ENCODE results near the gene CGB8. TPM values are rescaled to one million over a fixed set of nuclear protein-coding genes. Genes with fewer than 3 reads are reported as not detected.
A peak's percentile ranks its signal among the peaks of the same experiment; 100 is the strongest.
"Not testable (repeated sequence)": the region's sequence is repeated elsewhere in the genome, so short reads cannot be mapped to it uniquely, and the experiment has no call there.

Gene CGB8
- total RNA-seq, result not detected in 2 replicates

DNA sequence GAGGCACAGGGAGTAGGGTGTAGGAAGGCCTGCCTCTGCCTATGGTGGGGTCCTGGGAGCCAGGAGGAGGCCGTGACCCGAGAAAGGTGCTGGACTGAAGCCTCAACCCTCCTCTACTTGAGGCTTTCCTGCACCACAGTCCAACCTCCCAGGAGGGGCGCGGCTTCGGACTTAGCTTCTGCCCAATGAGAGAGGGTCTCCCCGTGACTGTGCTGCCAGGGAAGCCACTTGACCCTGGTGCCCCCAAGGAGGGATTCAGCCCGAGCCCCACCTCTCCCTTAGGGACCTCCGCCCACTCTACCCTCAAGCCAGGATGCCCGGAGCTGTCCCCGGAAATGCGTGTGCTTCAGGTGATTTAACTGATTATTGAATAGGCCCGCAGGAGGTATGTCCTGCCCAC lies at the start of gene CGB8:
CGB8 (minus strand) TSS at position 101 of the 400 bp plus-strand sequence. CDS start 372 bp downstream, outside the sequence.
- not testable (repeated sequence) for DNase-seq (ENCODE audit: low read depth); H3K4me3 ChIP-seq (ENCODE audit: low read depth, low read length)

DNA sequence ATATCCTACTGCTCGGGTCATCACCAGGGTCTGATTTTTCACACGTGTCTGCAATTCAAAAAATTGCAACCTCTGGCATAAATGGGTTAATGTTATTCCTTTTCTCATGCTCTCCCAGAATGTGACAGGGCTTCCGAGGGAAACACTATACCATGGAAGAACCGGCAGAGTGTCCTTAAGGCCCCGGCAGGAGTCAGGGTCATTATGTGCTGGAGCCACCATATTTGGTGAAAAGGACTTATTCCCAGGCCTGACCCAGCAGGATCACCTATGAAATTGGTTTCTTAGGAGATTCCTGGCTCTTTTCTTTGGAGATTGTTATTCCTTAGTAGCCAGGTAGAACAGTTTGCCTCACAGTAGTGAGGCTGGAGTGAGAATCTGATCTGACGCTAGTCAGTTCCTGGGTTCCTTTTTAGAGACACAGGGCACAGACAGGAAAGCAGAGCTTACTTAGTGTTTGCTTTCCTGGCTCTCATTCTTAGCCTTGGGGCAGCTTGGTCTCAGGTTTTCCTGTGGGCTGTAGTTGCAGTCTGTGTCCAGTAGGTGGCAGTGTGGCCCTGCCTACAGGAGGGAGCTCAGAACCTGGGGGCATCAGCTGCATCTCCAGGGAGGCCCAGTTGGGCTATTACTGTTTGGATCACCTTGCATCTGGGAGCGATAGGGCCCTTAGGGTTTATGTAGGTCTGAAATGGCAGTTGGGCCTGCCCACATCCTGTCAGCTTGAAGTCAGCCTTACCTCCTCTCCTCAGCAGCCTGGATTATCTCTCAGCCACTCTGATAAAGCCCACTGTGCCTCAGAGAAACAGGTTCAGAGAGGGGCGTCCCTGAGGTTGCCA lies 48.8 kb upstream of the CGB8 start:
- peak; percentile 71 for DNase-seq (ENCODE audit: low read depth)
- no peak overlapping the region for H3K4me3 ChIP-seq (ENCODE audit: low read depth, low read length)
- TF ChIP-seq, protein P1, sequence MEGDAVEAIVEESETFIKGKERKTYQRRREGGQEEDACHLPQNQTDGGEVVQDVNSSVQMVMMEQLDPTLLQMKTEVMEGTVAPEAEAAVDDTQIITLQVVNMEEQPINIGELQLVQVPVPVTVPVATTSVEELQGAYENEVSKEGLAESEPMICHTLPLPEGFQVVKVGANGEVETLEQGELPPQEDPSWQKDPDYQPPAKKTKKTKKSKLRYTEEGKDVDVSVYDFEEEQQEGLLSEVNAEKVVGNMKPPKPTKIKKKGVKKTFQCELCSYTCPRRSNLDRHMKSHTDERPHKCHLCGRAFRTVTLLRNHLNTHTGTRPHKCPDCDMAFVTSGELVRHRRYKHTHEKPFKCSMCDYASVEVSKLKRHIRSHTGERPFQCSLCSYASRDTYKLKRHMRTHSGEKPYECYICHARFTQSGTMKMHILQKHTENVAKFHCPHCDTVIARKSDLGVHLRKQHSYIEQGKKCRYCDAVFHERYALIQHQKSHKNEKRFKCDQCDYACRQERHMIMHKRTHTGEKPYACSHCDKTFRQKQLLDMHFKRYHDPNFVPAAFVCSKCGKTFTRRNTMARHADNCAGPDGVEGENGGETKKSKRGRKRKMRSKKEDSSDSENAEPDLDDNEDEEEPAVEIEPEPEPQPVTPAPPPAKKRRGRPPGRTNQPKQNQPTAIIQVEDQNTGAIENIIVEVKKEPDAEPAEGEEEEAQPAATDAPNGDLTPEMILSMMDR (IDR thresholded peaks at IDR 0.05; ENCODE audit: insufficient read depth, low read depth, low read length), result peak; percentile 100

DNA sequence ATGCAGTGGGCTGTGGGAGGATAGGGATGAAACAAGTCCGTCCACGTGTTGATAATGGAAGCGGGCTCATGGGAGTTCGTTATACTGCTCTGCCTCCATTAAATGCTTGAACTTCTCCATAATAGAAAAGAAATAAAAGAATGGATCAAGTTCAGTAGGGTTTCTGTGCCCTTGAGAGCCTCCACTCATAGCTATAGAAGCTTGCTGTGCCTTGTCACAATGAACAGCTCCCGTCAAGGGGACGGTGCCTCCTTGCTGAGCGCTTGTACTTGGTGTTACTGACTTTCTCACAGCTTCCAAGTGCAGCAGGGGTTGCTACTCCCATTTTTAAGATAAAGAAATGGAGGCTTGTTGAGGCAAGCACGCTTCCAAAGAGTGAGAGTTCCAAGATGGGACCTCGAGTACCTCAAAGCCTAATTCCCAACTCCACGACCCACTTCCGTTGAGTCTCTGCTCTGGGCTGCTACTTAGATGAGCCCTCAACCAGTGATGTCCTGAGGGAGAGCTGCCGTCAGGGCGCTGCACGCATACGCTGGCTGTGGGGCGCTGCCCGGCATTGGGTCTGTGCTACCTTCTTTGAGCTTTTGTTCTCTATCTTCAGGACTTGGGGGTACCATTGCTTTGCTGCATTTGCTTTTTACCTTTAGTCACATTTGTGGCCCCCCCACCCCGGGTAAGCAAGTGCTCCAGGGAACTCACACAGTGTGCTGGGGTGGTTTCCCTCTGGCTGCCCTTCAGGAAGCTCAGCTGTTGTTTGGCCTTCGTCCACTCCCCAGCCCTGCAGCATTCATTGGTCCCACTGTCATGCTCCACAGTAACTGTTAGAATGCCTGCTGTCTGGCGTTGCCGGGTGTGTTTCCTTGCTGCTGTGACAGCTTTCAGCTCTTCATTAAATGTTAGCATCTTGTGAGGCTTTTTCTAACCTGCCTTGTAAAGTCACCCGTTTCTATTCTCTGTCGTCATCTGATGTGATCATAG lies 45.9 kb upstream of the CGB8 start:
- DNase-seq (ENCODE audit: low read depth), result no peak
- TF ChIP-seq, protein P1 (IDR thresholded peaks at IDR 0.05; ENCODE audit: insufficient read depth, low read depth, low read length), result no peak
- no peak overlapping the region for H3K4me3 ChIP-seq (ENCODE audit: low read depth, low read length)

DNA sequence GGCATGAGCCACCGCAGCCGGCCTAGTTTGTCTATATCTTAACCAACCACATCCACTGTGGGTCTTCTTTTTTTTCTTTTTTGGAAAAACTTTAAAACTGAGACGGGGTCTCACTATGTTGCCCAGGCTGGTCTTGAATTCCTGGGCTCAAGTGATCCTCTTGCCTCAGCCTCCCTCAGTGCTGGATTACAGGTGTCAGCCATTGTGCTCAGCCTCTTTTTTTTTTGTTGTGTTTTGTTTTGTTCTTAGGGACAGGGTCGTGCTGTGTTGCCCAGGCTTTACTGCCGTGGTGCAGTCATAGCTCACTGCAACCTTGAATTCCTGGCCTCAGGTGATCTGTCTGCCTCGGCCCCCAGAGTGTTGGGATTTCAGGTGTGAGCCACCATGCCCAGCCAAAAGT lies 43.8 kb upstream of the CGB8 start:
- H3K4me3 ChIP-seq (ENCODE audit: low read depth, low read length), result no peak overlapping the region
- TF ChIP-seq, protein P1 (IDR thresholded peaks at IDR 0.05; ENCODE audit: insufficient read depth, low read depth, low read length), result no peak
- DNase-seq (ENCODE audit: low read depth), result no peak

DNA sequence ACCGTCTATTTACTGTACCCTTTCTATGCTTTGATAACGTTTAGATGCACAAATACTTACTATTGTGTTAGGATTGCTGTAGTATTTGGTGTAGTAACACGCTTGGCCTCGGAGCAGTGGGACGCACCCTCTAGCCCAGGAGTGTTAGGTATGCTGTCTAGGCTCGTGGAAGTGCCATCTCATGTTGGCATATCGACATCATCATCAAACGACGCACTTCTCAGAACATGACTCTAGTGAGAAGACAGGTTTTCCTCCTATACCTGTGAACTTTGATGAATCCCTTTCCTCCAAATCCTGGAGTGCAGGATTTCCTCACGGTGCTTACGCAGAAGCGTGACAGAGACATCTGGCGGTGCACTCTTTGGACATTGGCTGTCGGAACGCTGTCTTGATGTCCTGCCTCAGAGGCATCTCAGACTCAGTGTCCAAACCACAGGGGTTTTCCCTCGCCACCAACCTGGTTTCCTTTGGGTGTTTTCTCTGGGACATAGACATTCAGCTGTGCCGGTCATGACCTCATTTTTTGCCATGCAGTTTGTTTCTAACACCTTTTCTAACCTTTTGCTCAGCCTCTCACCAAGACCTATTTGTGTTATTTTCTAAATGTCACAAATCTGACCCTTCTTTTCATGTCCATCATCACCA lies 42.6 kb upstream of the CGB8 start:
- H3K4me3 ChIP-seq (ENCODE audit: low read depth, low read length), result no peak overlapping the region
- no peak for DNase-seq (ENCODE audit: low read depth)
- TF ChIP-seq, protein P1 (IDR thresholded peaks at IDR 0.05; ENCODE audit: insufficient read depth, low read depth, low read length), result no peak

DNA sequence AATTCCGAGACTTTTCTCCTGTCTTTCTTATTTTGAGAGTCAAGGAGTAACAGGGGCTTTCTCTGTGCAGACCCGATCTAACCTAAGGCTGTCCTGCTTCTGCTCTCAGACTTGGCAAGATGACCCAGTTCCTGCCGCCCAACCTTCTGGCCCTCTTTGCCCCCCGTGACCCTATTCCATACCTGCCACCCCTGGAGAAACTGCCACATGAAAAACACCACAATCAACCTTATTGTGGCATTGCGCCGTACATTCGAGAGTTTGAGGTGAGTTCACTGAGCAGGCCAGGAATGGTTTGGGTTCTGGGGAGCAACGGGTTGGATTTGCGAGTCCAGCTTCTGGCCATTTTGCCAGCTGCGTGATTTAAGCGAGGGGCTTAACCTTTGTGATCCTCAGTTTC lies 37.4 kb upstream of the CGB8 start:
- no peak for DNase-seq (ENCODE audit: low read depth)
- TF ChIP-seq, protein P1 (IDR thresholded peaks at IDR 0.05; ENCODE audit: insufficient read depth, low read depth, low read length), result no peak
- peak overlapping the region; percentile 97 for H3K4me3 ChIP-seq (ENCODE audit: low read depth, low read length)
